Liver (tissue), 9 donors: ENCODE results near the gene CUX1. TPM values are rescaled to one million over a fixed set of nuclear protein-coding genes. Genes with fewer than 3 reads are reported as not detected.

ENCODE experiments used
- DNase-seq: peaks from one replicate; pipeline ENCODE4 v3.0.0-alpha.2; 2017; ENCODE audit warnings: low spot score
- H3K27ac ChIP-seq, 2 donors: one replicate each; pipeline ENCODE4 v1.7.0; 2013; ENCODE audit warnings: inconsistent platforms in 2 of 2, low read length in 2 of 2, control low read depth in 1 of 2, low read depth in 1 of 2, mild to moderate bottlenecking in 1 of 2
- H3K27me3 ChIP-seq, 4 donors: one replicate each; pipeline versions ENCODE4 v1.6.1 to v1.7.0; 2013; ENCODE audit warnings: low read length in 3 of 4, inconsistent platforms in 1 of 4, mild to moderate bottlenecking in 1 of 4, moderate library complexity in 1 of 4; ENCODE audit not compliant: control insufficient read depth in 4 of 4, insufficient read depth in 4 of 4
- H3K36me3 ChIP-seq, 4 donors: one replicate each; pipeline versions ENCODE4 v1.6.1 to v1.7.0; 2013; ENCODE audit warnings: low read length in 3 of 4, mild to moderate bottlenecking in 3 of 4, low read depth in 1 of 4, moderate library complexity in 1 of 4; ENCODE audit not compliant: control insufficient read depth in 4 of 4, insufficient read depth in 3 of 4
- H3K4me1 ChIP-seq, 4 donors: one replicate each; pipeline versions ENCODE4 v1.6.1 to v1.7.0; 2013; ENCODE audit warnings: low read length in 3 of 4, mild to moderate bottlenecking in 3 of 4, moderate library complexity in 1 of 4; ENCODE audit not compliant: control insufficient read depth in 4 of 4, insufficient read depth in 4 of 4
- H3K4me3 ChIP-seq, 3 donors: one replicate each; pipeline versions ENCODE4 v1.6.1 to v1.7.0; 2013; ENCODE audit warnings: low read length in 3 of 3, control low read depth in 1 of 3, low read depth in 1 of 3, mild to moderate bottlenecking in 1 of 3
- H3K9ac ChIP-seq, 2 donors: one replicate each; pipeline ENCODE4 v1.7.0; 2013; ENCODE audit warnings: low read length in 2 of 2, mild to moderate bottlenecking in 2 of 2, moderate library complexity in 2 of 2, control low read depth in 1 of 2, low read depth in 1 of 2
- H3K9me3 ChIP-seq, 4 donors: one replicate each; pipeline versions ENCODE4 v1.6.1 to v1.7.0; 2013; ENCODE audit warnings: low read length in 3 of 4; ENCODE audit not compliant: control insufficient read depth in 4 of 4
- EGR1 ChIP-seq, 2 donors: IDR thresholded peaks; 2 replicates each; pipeline ENCODE4 v1.6.1; 2016 to 2018; ENCODE audit warnings: antibody characterized with exemption in 2 of 2, low read depth in 2 of 2
- FOXA1 ChIP-seq: IDR thresholded peaks from 2 replicates; pipeline ENCODE4 v1.6.1; 2016; ENCODE audit warnings: antibody characterized with exemption
- HNF4A ChIP-seq, 2 donors: conservative IDR thresholded peaks; 2 replicates each; pipeline ENCODE4 v1.6.1; 2016; ENCODE audit warnings: antibody characterized with exemption in 2 of 2, mild to moderate bottlenecking in 2 of 2
- HNF4G ChIP-seq: IDR thresholded peaks from 2 replicates; pipeline ENCODE4 v1.6.1; 2016; ENCODE audit warnings: antibody characterized with exemption
- JUND ChIP-seq, 2 donors: IDR thresholded peaks; 2 replicates each; pipeline ENCODE4 v1.6.1; 2016; ENCODE audit warnings: antibody characterized with exemption in 2 of 2
- NR2F2 ChIP-seq: IDR thresholded peaks from 2 replicates; pipeline ENCODE4 v1.6.1; 2016; ENCODE audit warnings: antibody characterized with exemption
- RAD21 ChIP-seq, 2 donors: IDR thresholded peaks; 2 replicates each; pipeline ENCODE4 v1.6.1; 2016; ENCODE audit warnings: antibody characterized with exemption in 2 of 2, mild to moderate bottlenecking in 2 of 2
- RXRA ChIP-seq, 2 donors: IDR thresholded peaks; 2 replicates each; pipeline ENCODE4 v1.6.1; 2017 to 2018; ENCODE audit warnings: antibody characterized with exemption in 2 of 2, mild to moderate bottlenecking in 1 of 2
- SP1 ChIP-seq: IDR thresholded peaks from 2 replicates; pipeline ENCODE4 v1.6.1; 2018; ENCODE audit warnings: antibody characterized with exemption, mild to moderate bottlenecking
- YY1 ChIP-seq: IDR thresholded peaks from 2 replicates; pipeline ENCODE4 v1.6.1; 2016; ENCODE audit warnings: antibody characterized with exemption, mild to moderate bottlenecking
- WGBS: extraction: QIAGEN DNeasy Blood & Tissue Kit; methylation state at CpG from one replicate; pipeline ENCODE4 v1.1.7; 2013; 5-methylcytosine and 5-hydroxymethylcytosine counted together
- polyA plus RNA-seq, 2 donors: library from polyadenylated mRNA; stranded (reverse) in 1 of 2; unstranded in 1 of 2; fragments of 200-250 nt in 1 of 2; fragments of >200 nt in 1 of 2; fragmentation: Nextera tagmentation in 1 of 2; extraction: Ambion mirVana in 1 of 2; gene quantifications; one replicate each; pipeline versions ENCODE4 v1.2.1 to v1.2.3, GENCODE V29; 2013 to 2015
- total RNA-seq, 2 donors: library from RNA; depleted of rRNA; stranded (reverse); fragments of >200 nt; gene quantifications; one replicate each; pipeline ENCODE4 v1.2.3, GENCODE V29; 2014
- TF ChIP-seq, protein P1 (sequence below): IDR thresholded peaks from 2 replicates; pipeline ENCODE4 v1.6.1; 2016; ENCODE audit warnings: antibody characterized with exemption, mild to moderate bottlenecking
- TF ChIP-seq, protein P2 (sequence below): IDR thresholded peaks from 2 replicates; pipeline ENCODE4 v1.6.1; 2016; ENCODE audit warnings: antibody characterized with exemption
- TF ChIP-seq, protein P3 (sequence below): fragments of 150-350 bp; IDR thresholded peaks from 2 replicates; pipeline ENCODE4 v1.5.1; 2017; ENCODE audit warnings: improper control_type of control experiment, low read depth, low read length; ENCODE audit not compliant: missing input control
- TF ChIP-seq, protein P4 (sequence below): IDR thresholded peaks from 2 replicates; pipeline ENCODE4 v1.6.1; 2016; ENCODE audit warnings: antibody characterized with exemption
- donor health status: healthy.
- donor health status: healthy.
- donor health status: healthy.
- donor health status: healthy.
- donor health status: healthy.

Gene CUX1
- total and polyA plus RNA-seq, 4 donors, result 18.6 to 40.6 (median 21.4) TPM

DNA sequence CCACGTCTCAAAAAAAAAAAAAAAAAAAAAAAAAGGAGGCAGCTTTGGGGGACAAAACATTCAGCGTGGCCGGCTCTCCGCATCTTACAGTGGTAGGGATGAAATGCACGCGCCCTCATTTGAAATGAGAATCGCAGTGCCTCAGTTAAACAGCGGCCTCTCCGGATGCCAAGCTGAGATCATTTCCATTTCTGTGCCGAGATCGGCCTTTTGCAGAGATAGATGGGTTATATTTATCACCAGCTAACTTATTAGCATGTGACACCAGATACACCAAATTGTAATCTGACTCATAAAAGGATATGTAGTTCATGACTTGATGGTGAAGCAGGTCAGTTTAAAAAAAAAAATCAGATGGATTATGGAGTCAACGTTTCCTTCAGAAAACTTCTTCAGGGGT lies 138.7 kb downstream of the CUX1 start:
- DNase-seq, result no peak
- Histone ChIP-seq H3K36me3 (no peaks in the 10 kb centered on the region), H3K9me3 (no peaks in the 10 kb centered on the region), H3K27me3 (no peaks in the 10 kb centered on the region), H3K4me3 (no peak overlapping the region), H3K4me1 (no peaks in the 10 kb centered on the region), H3K27ac (no peak overlapping the region), H3K9ac (no peak overlapping the region)
- WGBS, result 89% methylated on average over 12 of the region's 12 CpGs
- TF ChIP-seq RXRA (IDR thresholded peaks at IDR 0.05) (no peak), RAD21 (IDR thresholded peaks at IDR 0.05) (no peak), FOXA1 (no peak), HNF4G (no peak), SP1 (no peak)
- TF ChIP-seq, protein P1, sequence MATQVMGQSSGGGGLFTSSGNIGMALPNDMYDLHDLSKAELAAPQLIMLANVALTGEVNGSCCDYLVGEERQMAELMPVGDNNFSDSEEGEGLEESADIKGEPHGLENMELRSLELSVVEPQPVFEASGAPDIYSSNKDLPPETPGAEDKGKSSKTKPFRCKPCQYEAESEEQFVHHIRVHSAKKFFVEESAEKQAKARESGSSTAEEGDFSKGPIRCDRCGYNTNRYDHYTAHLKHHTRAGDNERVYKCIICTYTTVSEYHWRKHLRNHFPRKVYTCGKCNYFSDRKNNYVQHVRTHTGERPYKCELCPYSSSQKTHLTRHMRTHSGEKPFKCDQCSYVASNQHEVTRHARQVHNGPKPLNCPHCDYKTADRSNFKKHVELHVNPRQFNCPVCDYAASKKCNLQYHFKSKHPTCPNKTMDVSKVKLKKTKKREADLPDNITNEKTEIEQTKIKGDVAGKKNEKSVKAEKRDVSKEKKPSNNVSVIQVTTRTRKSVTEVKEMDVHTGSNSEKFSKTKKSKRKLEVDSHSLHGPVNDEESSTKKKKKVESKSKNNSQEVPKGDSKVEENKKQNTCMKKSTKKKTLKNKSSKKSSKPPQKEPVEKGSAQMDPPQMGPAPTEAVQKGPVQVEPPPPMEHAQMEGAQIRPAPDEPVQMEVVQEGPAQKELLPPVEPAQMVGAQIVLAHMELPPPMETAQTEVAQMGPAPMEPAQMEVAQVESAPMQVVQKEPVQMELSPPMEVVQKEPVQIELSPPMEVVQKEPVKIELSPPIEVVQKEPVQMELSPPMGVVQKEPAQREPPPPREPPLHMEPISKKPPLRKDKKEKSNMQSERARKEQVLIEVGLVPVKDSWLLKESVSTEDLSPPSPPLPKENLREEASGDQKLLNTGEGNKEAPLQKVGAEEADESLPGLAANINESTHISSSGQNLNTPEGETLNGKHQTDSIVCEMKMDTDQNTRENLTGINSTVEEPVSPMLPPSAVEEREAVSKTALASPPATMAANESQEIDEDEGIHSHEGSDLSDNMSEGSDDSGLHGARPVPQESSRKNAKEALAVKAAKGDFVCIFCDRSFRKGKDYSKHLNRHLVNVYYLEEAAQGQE, result no peak
- TF ChIP-seq, protein P2, sequence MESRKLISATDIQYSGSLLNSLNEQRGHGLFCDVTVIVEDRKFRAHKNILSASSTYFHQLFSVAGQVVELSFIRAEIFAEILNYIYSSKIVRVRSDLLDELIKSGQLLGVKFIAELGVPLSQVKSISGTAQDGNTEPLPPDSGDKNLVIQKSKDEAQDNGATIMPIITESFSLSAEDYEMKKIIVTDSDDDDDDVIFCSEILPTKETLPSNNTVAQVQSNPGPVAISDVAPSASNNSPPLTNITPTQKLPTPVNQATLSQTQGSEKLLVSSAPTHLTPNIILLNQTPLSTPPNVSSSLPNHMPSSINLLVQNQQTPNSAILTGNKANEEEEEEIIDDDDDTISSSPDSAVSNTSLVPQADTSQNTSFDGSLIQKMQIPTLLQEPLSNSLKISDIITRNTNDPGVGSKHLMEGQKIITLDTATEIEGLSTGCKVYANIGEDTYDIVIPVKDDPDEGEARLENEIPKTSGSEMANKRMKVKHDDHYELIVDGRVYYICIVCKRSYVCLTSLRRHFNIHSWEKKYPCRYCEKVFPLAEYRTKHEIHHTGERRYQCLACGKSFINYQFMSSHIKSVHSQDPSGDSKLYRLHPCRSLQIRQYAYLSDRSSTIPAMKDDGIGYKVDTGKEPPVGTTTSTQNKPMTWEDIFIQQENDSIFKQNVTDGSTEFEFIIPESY, result no peak
- TF ChIP-seq, protein P3, sequence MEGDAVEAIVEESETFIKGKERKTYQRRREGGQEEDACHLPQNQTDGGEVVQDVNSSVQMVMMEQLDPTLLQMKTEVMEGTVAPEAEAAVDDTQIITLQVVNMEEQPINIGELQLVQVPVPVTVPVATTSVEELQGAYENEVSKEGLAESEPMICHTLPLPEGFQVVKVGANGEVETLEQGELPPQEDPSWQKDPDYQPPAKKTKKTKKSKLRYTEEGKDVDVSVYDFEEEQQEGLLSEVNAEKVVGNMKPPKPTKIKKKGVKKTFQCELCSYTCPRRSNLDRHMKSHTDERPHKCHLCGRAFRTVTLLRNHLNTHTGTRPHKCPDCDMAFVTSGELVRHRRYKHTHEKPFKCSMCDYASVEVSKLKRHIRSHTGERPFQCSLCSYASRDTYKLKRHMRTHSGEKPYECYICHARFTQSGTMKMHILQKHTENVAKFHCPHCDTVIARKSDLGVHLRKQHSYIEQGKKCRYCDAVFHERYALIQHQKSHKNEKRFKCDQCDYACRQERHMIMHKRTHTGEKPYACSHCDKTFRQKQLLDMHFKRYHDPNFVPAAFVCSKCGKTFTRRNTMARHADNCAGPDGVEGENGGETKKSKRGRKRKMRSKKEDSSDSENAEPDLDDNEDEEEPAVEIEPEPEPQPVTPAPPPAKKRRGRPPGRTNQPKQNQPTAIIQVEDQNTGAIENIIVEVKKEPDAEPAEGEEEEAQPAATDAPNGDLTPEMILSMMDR, result no peak

DNA sequence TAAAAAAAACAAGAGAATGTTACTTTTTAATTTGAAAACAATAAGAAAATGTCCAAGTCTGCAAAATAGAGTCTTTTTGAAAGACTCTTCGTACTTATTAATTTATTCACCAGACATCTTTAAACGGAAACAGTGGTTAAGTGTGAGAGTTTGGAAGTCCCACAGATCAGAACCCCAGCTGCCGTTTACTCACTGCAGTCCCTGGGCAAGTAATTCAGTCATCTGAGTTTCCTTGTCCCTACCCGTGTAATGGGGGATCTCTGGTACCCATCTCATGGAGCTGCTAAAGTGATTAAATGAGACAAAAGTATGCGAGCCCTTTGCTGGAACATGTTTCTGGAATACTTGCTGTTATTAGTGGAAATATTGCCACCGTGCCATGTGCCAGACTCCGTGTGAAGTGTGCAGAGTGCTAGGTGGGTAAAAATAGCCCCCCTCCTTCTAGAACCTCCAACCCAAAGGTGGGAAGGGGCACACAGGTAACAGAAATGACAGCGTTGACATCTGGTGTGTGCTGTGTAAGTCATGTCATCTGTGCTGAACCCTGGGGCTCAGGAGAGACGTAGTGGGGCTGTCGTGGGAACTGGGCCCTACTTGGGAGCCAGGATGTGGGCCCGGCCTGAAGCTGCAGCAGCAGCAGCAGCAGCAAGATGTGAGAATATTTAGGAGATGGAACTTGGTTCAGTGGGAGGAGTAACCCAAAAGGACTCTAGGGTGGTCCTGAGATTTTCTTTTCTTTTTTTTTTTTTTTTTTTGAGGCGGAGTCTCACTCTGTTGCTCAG lies 140.5 kb downstream of the CUX1 start:
- H3K9ac ChIP-seq, result no peak overlapping the region
- 93% methylated on average over 12 of the region's 12 CpGs for WGBS
- H3K4me3 ChIP-seq, result no peak overlapping the region
- no peak overlapping the region for H3K27ac ChIP-seq
- DNase-seq, result no peak
- H3K36me3 ChIP-seq, result no peaks in the 10 kb centered on the region
- no peaks in the 10 kb centered on the region for H3K9me3 ChIP-seq
- no peaks in the 10 kb centered on the region for H3K27me3 ChIP-seq
- H3K4me1 ChIP-seq, result peaks cover 0 to 2% (median 0%) of the 10 kb centered on the region in 4 donors
- TF ChIP-seq, protein P1, result no peak
- TF ChIP-seq HNF4A (conservative IDR thresholded peaks at IDR 0.05) (no peak), EGR1 (IDR thresholded peaks at IDR 0.05; ENCODE audit: low read depth in 2 of 2) (no peak), FOXA1 (no peak), RXRA (IDR thresholded peaks at IDR 0.05) (no peak), JUND (IDR thresholded peaks at IDR 0.05) (no peak), YY1 (no peak), NR2F2 (no peak), RAD21 (IDR thresholded peaks at IDR 0.05) (no peak)
- TF ChIP-seq, protein P4, sequence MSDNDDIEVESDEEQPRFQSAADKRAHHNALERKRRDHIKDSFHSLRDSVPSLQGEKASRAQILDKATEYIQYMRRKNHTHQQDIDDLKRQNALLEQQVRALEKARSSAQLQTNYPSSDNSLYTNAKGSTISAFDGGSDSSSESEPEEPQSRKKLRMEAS, result no peak
- TF ChIP-seq, protein P3, result no peak
- TF ChIP-seq, protein P2, result no peak
